H9 (cell line): ENCODE measurements around the gene THSD1. TPM values are rescaled to one million over a fixed set of nuclear protein-coding genes. Genes with fewer than 3 reads are reported as not detected.
A peak's percentile ranks its signal among the peaks of the same experiment; 100 is the strongest.

Experiments used
- DNase-seq: peaks from one replicate; pipeline ENCODE4 v3.0.0-alpha.2; 2017
- H2AFZ ChIP-seq: one replicate; pipeline ENCODE4 v1.6.1; 2013; ENCODE audit warnings: mild to moderate bottlenecking, low read length, control low read depth, moderate library complexity
- H2AK5ac ChIP-seq: 2 replicates; pipeline ENCODE4 v1.6.1; 2013; ENCODE audit warnings: low read length, control low read depth, mixed read lengths; ENCODE audit not compliant: insufficient read length
- H2BK120ac ChIP-seq: one replicate; pipeline ENCODE4 v1.6.1; 2013; ENCODE audit warnings: low read depth, mild to moderate bottlenecking, low read length, control low read depth, inconsistent platforms; ENCODE audit not compliant: poor library complexity, severe bottlenecking
- H2BK12ac ChIP-seq: 2 replicates; pipeline ENCODE4 v1.6.1; 2013; ENCODE audit warnings: low read length, control low read depth, mixed read lengths, low read depth; ENCODE audit not compliant: insufficient read length
- H2BK15ac ChIP-seq: 2 replicates; pipeline ENCODE4 v1.6.1; 2013; ENCODE audit warnings: low read depth, low read length, control low read depth
- H2BK20ac ChIP-seq: one replicate; pipeline ENCODE4 v1.6.1; 2013; ENCODE audit warnings: low read depth, mild to moderate bottlenecking, low read length, control low read depth, inconsistent platforms; ENCODE audit not compliant: poor library complexity, severe bottlenecking
- H2BK5ac ChIP-seq: 2 replicates; pipeline ENCODE4 v1.6.1; 2013; ENCODE audit warnings: low read length, control low read depth, mixed read lengths; ENCODE audit not compliant: insufficient read length
- H3K14ac ChIP-seq: 2 replicates; pipeline ENCODE4 v1.6.1; 2013; ENCODE audit warnings: low read length, control low read depth; ENCODE audit not compliant: insufficient read depth
- H3K18ac ChIP-seq: 2 replicates; pipeline ENCODE4 v1.6.1; 2013; ENCODE audit warnings: low read depth, mild to moderate bottlenecking, mixed read lengths, low read length, control low read depth; ENCODE audit not compliant: insufficient read length
- H3K23ac ChIP-seq: 2 replicates; pipeline ENCODE4 v1.6.1; 2013; ENCODE audit warnings: low read length, control low read depth, mixed read lengths, low read depth; ENCODE audit not compliant: insufficient read length
- H3K23me2 ChIP-seq: 2 replicates; pipeline ENCODE4 v1.6.1; 2013; ENCODE audit warnings: low read depth, mild to moderate bottlenecking, mixed read lengths, low read length, control low read depth; ENCODE audit not compliant: insufficient read length, poor library complexity, severe bottlenecking
- H3K27ac ChIP-seq: 2 replicates; pipeline ENCODE4 v1.5.1; 2013; ENCODE audit warnings: low read length, control low read depth, mixed read lengths, low read depth; ENCODE audit not compliant: insufficient read length
- H3K27me3 ChIP-seq: 2 replicates; pipeline ENCODE4 v1.6.1; 2013; ENCODE audit warnings: low read length, control low read depth, inconsistent platforms; ENCODE audit not compliant: insufficient read depth
- H3K4ac ChIP-seq: 2 replicates; pipeline ENCODE4 v1.6.1; 2013; ENCODE audit warnings: low read depth, mild to moderate bottlenecking, control low read depth, inconsistent platforms, low read length, moderate library complexity
- H3K4me1 ChIP-seq: 2 replicates; pipeline ENCODE4 v1.6.1; 2013; ENCODE audit warnings: low read length, control low read depth, inconsistent platforms; ENCODE audit not compliant: insufficient read depth
- H3K4me2 ChIP-seq: 2 replicates; pipeline ENCODE4 v1.6.1; 2013; ENCODE audit warnings: low read length, control low read depth, mixed read lengths; ENCODE audit not compliant: insufficient read length, insufficient read depth
- H3K56ac ChIP-seq: 2 replicates; pipeline ENCODE4 v1.6.1; 2013; ENCODE audit warnings: low read depth, mild to moderate bottlenecking, mixed read lengths, low read length, control low read depth; ENCODE audit not compliant: insufficient read length
- H3K79me1 ChIP-seq: 2 replicates; pipeline ENCODE4 v1.6.1; 2013; ENCODE audit warnings: low read depth, mild to moderate bottlenecking, moderate library complexity, low read length, control low read depth, inconsistent platforms; ENCODE audit not compliant: insufficient read depth, poor library complexity, severe bottlenecking
- H3K79me2 ChIP-seq: 2 replicates; pipeline ENCODE4 v1.6.1; 2013; ENCODE audit warnings: low read length, control low read depth, inconsistent platforms; ENCODE audit not compliant: insufficient read depth
- H3K9ac ChIP-seq: 2 replicates; pipeline ENCODE4 v1.6.1; 2013; ENCODE audit warnings: low read length, control low read depth, mixed read lengths; ENCODE audit not compliant: insufficient read length; ENCODE audit errors: extremely low read depth
- H3K9me3 ChIP-seq: one replicate; pipeline ENCODE4 v1.6.1; 2013; ENCODE audit warnings: low read depth, low read length, inconsistent platforms; ENCODE audit not compliant: control insufficient read depth
- H3T11ph ChIP-seq: one replicate; pipeline ENCODE4 v1.6.1; 2013; ENCODE audit warnings: mild to moderate bottlenecking, low read length, control low read depth, inconsistent platforms
- H4K20me1 ChIP-seq: one replicate; pipeline ENCODE4 v1.6.1; 2013; ENCODE audit not compliant: control insufficient read depth, insufficient read length, insufficient read depth
- H4K5ac ChIP-seq: 2 replicates; pipeline ENCODE4 v1.6.1; 2013; ENCODE audit warnings: low read depth, mild to moderate bottlenecking, mixed read lengths, low read length, control low read depth; ENCODE audit not compliant: insufficient read length
- H4K8ac ChIP-seq: replicated peaks from 2 replicates; pipeline ENCODE4 v1.6.1; 2013; ENCODE audit warnings: low read length, control low read depth, mixed read lengths, low read depth; ENCODE audit not compliant: insufficient read length
- H4K91ac ChIP-seq: 2 replicates; pipeline ENCODE4 v1.6.1; 2013; ENCODE audit warnings: low read depth, mild to moderate bottlenecking, moderate library complexity, mixed read lengths, low read length, control low read depth; ENCODE audit not compliant: insufficient read length
- H3K27ac Mint-ChIP-seq, 3 experiments: 2 replicates in 2 of 3; 3 replicates in 1 of 3; pipeline ENCODE4 v1.8.0; 2020 to 2021; ENCODE audit warnings: mixed read lengths in 3 of 3, mild to moderate bottlenecking in 1 of 3, moderate library complexity in 1 of 3
- H3K27me3 Mint-ChIP-seq: 2 replicates; pipeline ENCODE4 v1.8.0; 2021; ENCODE audit warnings: low read depth, mild to moderate bottlenecking, moderate library complexity, mixed read lengths
- H3K36me3 Mint-ChIP-seq, 3 experiments: 2 replicates in 2 of 3; 3 replicates in 1 of 3; pipeline ENCODE4 v1.8.0; 2020 to 2021; ENCODE audit warnings: low read depth in 3 of 3, mixed read lengths in 3 of 3; ENCODE audit not compliant: insufficient read depth in 1 of 3
- H3K4me1 Mint-ChIP-seq, 2 experiments: 2 replicates each; pipeline ENCODE4 v1.8.0; 2020; ENCODE audit warnings: mixed read lengths in 2 of 2
- H3K4me3 Mint-ChIP-seq, 2 experiments: 2 replicates in 1 of 2; 3 replicates in 1 of 2; pipeline ENCODE4 v1.8.0; 2020 to 2021; ENCODE audit warnings: mild to moderate bottlenecking in 2 of 2, mixed read lengths in 2 of 2, moderate library complexity in 1 of 2
- H3K9me3 Mint-ChIP-seq, 2 experiments: 2 replicates in 1 of 2; 3 replicates in 1 of 2; pipeline ENCODE4 v1.8.0; 2020; ENCODE audit warnings: mild to moderate bottlenecking in 2 of 2, mixed read lengths in 2 of 2, moderate library complexity in 1 of 2
- WGBS: extraction: QIAGEN DNeasy Blood & Tissue Kit; methylation state at CpG from one replicate; pipeline ENCODE4 v1.1.7; 2013; ENCODE audit warnings: missing lambda C conversion rate, low lambda C conversion rate, mixed read lengths; ENCODE audit not compliant: insufficient read length; ENCODE audit errors: extremely low coverage; 5-methylcytosine and 5-hydroxymethylcytosine counted together
- total RNA-seq: library from RNA; stranded (reverse); gene quantifications from 2 replicates; pipeline ENCODE4 v1.2.1, GENCODE V29; 2021
- TF ChIP-seq, protein P1 (sequence below): fragments of 200-600 bp; sonication (generic); conservative IDR thresholded peaks from 3 replicates; pipeline ENCODE4 v1.8.0; 2021; ENCODE audit warnings: antibody characterized with exemption, mild to moderate bottlenecking

THSD1 gene
- total RNA-seq, 1 experiment from 2014 or later, result 0.22 TPM

DNA sequence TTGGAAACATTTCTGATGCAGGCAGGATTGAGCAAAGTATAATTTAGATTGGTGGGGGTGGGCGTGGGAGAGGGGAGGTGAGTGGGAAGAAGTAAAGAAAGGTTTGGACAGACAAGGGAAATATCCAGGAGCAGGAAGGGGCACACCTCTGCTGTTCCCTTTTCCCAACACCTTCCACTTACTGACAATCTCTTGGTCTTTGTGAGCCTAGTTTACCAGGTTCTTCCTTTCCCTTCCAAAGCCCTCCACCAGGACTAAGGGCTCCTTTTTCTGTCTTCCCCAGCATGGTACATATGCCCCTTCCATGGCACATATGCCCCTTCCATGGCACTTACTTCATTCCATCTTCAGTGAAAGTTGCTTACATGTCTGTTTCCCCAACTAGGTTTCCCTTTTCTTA is 6.2 kb upstream of the THSD1 start:
- DNase-seq, result no peak
- WGBS, result 100% methylated on average over 1 of the region's 1 CpG
- Histone ChIP-seq H3K23me2 (no peaks in the 10 kb centered on the region), H2BK5ac (no peak overlapping the region), H2AK5ac (no peak overlapping the region), H4K20me1 (no peaks in the 10 kb centered on the region), H3K9ac (no peak overlapping the region), H3K27me3 (no peaks in the 10 kb centered on the region), H3K4me1 (no peaks in the 10 kb centered on the region), H3T11ph (no peak overlapping the region), H3K4ac (no peak overlapping the region), H4K5ac (no peak overlapping the region), H2BK120ac (no peak overlapping the region), H3K14ac (no peak overlapping the region), H3K79me1 (no peaks in the 10 kb centered on the region), H2BK15ac (no peak overlapping the region), H4K8ac (no peak overlapping the region), H2AFZ (no peak overlapping the region), H3K9me3 (no peaks in the 10 kb centered on the region), H3K56ac (no peak overlapping the region), H3K27ac (no peak overlapping the region), H3K23ac (no peak overlapping the region), H2BK12ac (no peak overlapping the region), H3K4me2 (no peak overlapping the region), H4K91ac (no peak overlapping the region), H3K18ac (no peak overlapping the region), H2BK20ac (no peak overlapping the region), H3K79me2 (no peaks in the 10 kb centered on the region)
- peaks cover 0 to 26% (median 18%) of the 10 kb centered on the region in 3 experiments; a peak in 5 of 7 replicates for H3K36me3 Mint-ChIP-seq
- H3K4me3 Mint-ChIP-seq, result no peak overlapping the region
- H3K4me1 Mint-ChIP-seq, result no peaks in the 10 kb centered on the region
- peaks cover 5% of the 10 kb centered on the region for H3K27me3 Mint-ChIP-seq
- no peaks in the 10 kb centered on the region for H3K9me3 Mint-ChIP-seq
- H3K27ac Mint-ChIP-seq, result peak overlapping the region in 1 of 3 experiments; percentile 5; a peak in 1 of 7 replicates
- TF ChIP-seq, protein P1, sequence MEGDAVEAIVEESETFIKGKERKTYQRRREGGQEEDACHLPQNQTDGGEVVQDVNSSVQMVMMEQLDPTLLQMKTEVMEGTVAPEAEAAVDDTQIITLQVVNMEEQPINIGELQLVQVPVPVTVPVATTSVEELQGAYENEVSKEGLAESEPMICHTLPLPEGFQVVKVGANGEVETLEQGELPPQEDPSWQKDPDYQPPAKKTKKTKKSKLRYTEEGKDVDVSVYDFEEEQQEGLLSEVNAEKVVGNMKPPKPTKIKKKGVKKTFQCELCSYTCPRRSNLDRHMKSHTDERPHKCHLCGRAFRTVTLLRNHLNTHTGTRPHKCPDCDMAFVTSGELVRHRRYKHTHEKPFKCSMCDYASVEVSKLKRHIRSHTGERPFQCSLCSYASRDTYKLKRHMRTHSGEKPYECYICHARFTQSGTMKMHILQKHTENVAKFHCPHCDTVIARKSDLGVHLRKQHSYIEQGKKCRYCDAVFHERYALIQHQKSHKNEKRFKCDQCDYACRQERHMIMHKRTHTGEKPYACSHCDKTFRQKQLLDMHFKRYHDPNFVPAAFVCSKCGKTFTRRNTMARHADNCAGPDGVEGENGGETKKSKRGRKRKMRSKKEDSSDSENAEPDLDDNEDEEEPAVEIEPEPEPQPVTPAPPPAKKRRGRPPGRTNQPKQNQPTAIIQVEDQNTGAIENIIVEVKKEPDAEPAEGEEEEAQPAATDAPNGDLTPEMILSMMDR, result no peak
